GM13977 (cell line): ENCODE results near the gene C2orf81.

ENCODE experiments used
- DNase-seq: peaks from one replicate; pipeline ENCODE4 v3.0.0; 2012; ENCODE audit warnings: low spot score
- in situ Hi-C: fragments of 300-500 bp; cut with MboI; formaldehyde crosslinking; loops from one replicate; pipeline ENCODE4 v1.12.0; 2022; ENCODE audit warnings: low sequenced_read_pairs, low pct_unique_long_range_greater_than_20kb, mixed read lengths, inconsistent platforms; ENCODE audit not compliant: unreplicated experiment
- TF ChIP-seq, protein P1 (sequence below): IDR thresholded peaks from 2 replicates; pipeline ENCODE4 v1.5.1; 2012; ENCODE audit warnings: mild to moderate bottlenecking, control low read depth; ENCODE audit not compliant: insufficient read depth; ENCODE audit errors: extremely low read depth, missing control alignments

Gene C2orf81

DNA sequence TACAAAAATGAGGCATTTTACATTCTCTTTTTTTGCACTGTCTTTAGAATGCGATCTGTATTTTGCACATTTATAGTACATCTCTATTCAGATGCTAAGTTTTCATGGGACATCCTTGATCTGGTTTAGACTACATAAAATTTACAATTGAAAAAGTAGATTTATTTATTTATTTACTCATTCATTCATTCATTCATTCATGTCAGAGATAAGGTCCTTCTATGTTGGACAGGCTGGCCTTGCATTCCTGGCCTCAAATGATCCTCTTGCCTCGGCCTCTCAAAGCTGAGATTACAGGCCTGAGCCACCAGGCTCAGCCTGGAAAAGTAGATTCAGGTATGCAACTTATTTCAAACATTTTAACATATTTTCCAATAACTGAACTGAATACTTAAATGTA lies 25.3 kb downstream of the C2orf81 start:
- no peak for DNase-seq
- in situ Hi-C loops: no loop called here
- TF ChIP-seq, protein P1, sequence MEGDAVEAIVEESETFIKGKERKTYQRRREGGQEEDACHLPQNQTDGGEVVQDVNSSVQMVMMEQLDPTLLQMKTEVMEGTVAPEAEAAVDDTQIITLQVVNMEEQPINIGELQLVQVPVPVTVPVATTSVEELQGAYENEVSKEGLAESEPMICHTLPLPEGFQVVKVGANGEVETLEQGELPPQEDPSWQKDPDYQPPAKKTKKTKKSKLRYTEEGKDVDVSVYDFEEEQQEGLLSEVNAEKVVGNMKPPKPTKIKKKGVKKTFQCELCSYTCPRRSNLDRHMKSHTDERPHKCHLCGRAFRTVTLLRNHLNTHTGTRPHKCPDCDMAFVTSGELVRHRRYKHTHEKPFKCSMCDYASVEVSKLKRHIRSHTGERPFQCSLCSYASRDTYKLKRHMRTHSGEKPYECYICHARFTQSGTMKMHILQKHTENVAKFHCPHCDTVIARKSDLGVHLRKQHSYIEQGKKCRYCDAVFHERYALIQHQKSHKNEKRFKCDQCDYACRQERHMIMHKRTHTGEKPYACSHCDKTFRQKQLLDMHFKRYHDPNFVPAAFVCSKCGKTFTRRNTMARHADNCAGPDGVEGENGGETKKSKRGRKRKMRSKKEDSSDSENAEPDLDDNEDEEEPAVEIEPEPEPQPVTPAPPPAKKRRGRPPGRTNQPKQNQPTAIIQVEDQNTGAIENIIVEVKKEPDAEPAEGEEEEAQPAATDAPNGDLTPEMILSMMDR: no peak

- TF ChIP-seq, protein P1: no peak
- in situ Hi-C loops: no loop called here
- no peak for DNase-seq
These were observed 27.9 kb downstream of the C2orf81 start for GRCh38 chr2:74393525-74393924.

DNA sequence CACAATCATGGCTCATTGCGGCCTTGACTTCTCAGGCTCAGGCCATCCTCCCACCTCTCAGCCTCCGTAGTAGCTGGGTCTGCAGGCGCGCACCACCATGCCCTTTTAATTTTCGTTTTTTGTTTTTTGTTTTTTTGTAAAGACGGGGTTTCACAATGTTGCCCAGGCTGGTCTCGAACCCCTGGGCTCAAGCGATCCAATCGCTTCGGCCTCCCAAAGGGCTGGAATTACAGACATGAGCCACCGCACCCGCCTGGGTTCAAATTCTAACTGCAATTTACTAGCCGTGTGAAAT lies 29.0 kb downstream of the C2orf81 start:
- TF ChIP-seq, protein P1: no peak
- DNase-seq: no peak
- in situ Hi-C loops: no loop called here

GRCh38 chr2:74391580-74392448 lies 29.6 kb downstream of the C2orf81 start:
- DNase-seq: peak; percentile 96
- in situ Hi-C loops: no loop called here
- TF ChIP-seq, protein P1: peak; percentile 94

DNA sequence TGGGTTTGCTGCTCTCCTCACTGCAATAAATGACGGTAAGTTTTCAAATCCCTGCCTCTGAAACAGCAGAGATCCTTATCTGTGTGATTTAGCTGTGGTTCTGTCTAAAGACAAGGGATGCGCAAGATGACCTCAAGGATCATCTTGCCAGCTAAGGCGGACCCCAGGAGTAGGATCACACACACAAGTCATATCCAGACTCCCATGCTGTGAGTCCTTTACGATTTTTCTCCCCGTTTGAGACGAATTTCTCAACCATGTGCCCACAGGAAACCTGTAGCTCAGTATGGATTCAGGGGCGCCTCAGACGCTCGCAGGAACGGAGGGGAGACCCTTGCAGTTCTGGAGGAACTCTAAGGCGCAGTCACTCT lies 30.2 kb downstream of the C2orf81 start:
- TF ChIP-seq, protein P1: no peak
- no peak for DNase-seq
- in situ Hi-C loops: no loop called here

DNA sequence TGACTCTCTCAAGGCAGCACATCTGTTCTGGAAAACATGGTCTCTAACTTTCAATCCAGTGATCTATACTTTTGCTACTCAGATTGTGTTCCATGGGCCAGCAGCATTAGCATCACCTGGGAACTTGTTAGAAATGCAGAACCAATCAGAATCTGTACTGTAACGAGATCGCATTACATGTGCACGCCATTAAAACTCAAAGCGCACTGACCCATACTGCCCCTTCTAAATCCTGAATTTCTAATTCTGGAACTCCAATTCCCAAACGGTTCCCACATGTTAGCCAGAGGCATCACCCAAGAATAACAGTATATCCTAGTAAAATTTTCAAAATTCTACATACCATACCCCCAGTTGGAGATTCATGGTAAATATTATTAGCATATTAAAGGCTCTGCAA lies 30.8 kb downstream of the C2orf81 start:
- TF ChIP-seq, protein P1: no peak
- no peak for DNase-seq
- in situ Hi-C loops: no loop called here
